Gastrocnemius medialis (tissue), 4 donors: ENCODE measurements around the gene PLCE1.

ENCODE experiments used
- CTCF ChIP-seq, 5 experiments: fragments of 450-650 bp in 3 of 5; fragments of 200-600 bp in 2 of 5; sonication (generic) in 2 of 5; IDR thresholded peaks in 4 of 5; conservative IDR thresholded peaks in 1 of 5; 1 replicate in 4 of 5; 2 replicates in 1 of 5; pipeline ENCODE4 v1.5.1; 2016 to 2019; ENCODE audit warnings: antibody characterized with exemption in 5 of 5, mild to moderate bottlenecking in 3 of 5, moderate library complexity in 3 of 5
- POLR2A ChIP-seq, 2 donors: fragments of 450-650 bp; IDR thresholded peaks; one replicate each; pipeline ENCODE4 v1.6.1; 2017; ENCODE audit warnings: antibody characterized with exemption in 2 of 2, mild to moderate bottlenecking in 2 of 2, moderate library complexity in 2 of 2

GRCh38 chr10:94023906-94024305 is 30.2 kb downstream of the PLCE1 start:
- TF ChIP-seq CTCF (IDR thresholded peaks at IDR 0.05 in 4 of 5, conservative IDR thresholded peaks at IDR 0.05 in 1 of 5) (no peak), POLR2A (IDR thresholded peaks at IDR 0.05) (no peak)
